Endothelial cell of umbilical vein (primary cell): ENCODE data around the gene CCND2. TPM values are rescaled to one million over a fixed set of nuclear protein-coding genes. Genes with fewer than 3 reads are reported as not detected.

Experiments used
- BruUV-seq: library from RNA; stranded (reverse); fragments of 400-500 nt; replicated peaks from 2 replicates; lab custom pipeline; 2021; lab: Mats Ljungman, UMichigan
- CTCF ChIA-PET: fragments of 300-600, 350-600 bp; sonication (Branson Sonifier 250); formaldehyde crosslinking; loops from one replicate; lab custom pipeline; 2021; ENCODE audit warnings: antibody characterized with exemption, inconsistent platforms; lab: Charles Lee
- POLR2A ChIA-PET: fragments of 300-600, 350-600 bp; sonication (Branson Sonifier 250); formaldehyde crosslinking; loops from one replicate; lab custom pipeline; 2021; ENCODE audit warnings: antibody characterized with exemption, inconsistent platforms; lab: Charles Lee
- DNase-seq: peaks from one replicate; pipeline ENCODE4 v3.0.0-alpha.2; 2011; ENCODE audit warnings: low read depth, low spot score
- FAIRE-seq: peaks from 2 replicates; lab custom pipeline; 2011; peaks lifted over from hg19 to GRCh38; lab: Jason Lieb, UNC
- H2AFZ ChIP-seq: 2 replicates; pipeline ENCODE4 v1.6.0; 2012; ENCODE audit warnings: low read depth, low read length, control low read depth, inconsistent platforms
- H3K27ac ChIP-seq: 2 replicates; pipeline ENCODE4 v1.5.1; 2011; ENCODE audit warnings: low read depth, mild to moderate bottlenecking, control low read depth, low read length, moderate library complexity; ENCODE audit not compliant: insufficient read depth
- H3K27me3 ChIP-seq, 2 experiments: 2 replicates each; pipeline versions ENCODE4 v1.6.0 to v1.6.1; 2011; ENCODE audit warnings: low read length in 2 of 2, mixed read lengths in 1 of 2; ENCODE audit not compliant: control insufficient read depth in 2 of 2, insufficient read depth in 2 of 2
- H3K36me3 ChIP-seq, 2 experiments: 2 replicates in 1 of 2; 3 replicates in 1 of 2; pipeline ENCODE4 v1.5.1; 2011; ENCODE audit warnings: low read length in 2 of 2, mild to moderate bottlenecking in 1 of 2, moderate library complexity in 1 of 2; ENCODE audit not compliant: control insufficient read depth in 2 of 2, insufficient read depth in 2 of 2; ENCODE audit errors: extremely low read depth in 1 of 2
- H3K4me1 ChIP-seq: 3 replicates; pipeline ENCODE4 v1.5.1; 2011; ENCODE audit warnings: mild to moderate bottlenecking, low read length; ENCODE audit not compliant: control insufficient read depth, insufficient read depth; ENCODE audit errors: extremely low read depth
- H3K4me2 ChIP-seq: 2 replicates; pipeline ENCODE4 v1.6.1; 2011; ENCODE audit warnings: low read length, control low read depth, mixed read lengths; ENCODE audit not compliant: insufficient read depth
- H3K4me3 ChIP-seq, 3 experiments: fragments of 200-600 bp in 1 of 3; sonication (generic), shearing (Covaris generic) in 1 of 3; replicated peaks in 1 of 3; 2 replicates each; pipeline ENCODE4 v1.5.1; 2011 to 2016; ENCODE audit warnings: control low read depth in 3 of 3, low read length in 3 of 3, mild to moderate bottlenecking in 2 of 3, inconsistent platforms in 1 of 3, low read depth in 1 of 3, moderate library complexity in 1 of 3; ENCODE audit not compliant: insufficient read depth in 1 of 3
- H3K79me2 ChIP-seq: 2 replicates; pipeline ENCODE4 v1.6.0; 2012; ENCODE audit warnings: low read length, inconsistent platforms; ENCODE audit not compliant: control insufficient read depth, insufficient read depth
- H3K9ac ChIP-seq: replicated peaks from 2 replicates; pipeline ENCODE3; 2011; ENCODE audit warnings: low read length, control low read depth; ENCODE audit not compliant: insufficient read depth; ENCODE audit errors: extremely low read depth
- H3K9me1 ChIP-seq: replicated peaks from 3 replicates; pipeline ENCODE4 v1.6.0; 2011; ENCODE audit warnings: mild to moderate bottlenecking, low read length; ENCODE audit not compliant: control insufficient read depth, insufficient read depth; ENCODE audit errors: extremely low read depth
- H3K9me3 ChIP-seq: replicated peaks from 2 replicates; pipeline ENCODE4 v1.5.1; 2012; ENCODE audit warnings: low read length, inconsistent platforms; ENCODE audit not compliant: control insufficient read depth, insufficient read depth
- H4K20me1 ChIP-seq: replicated peaks from 2 replicates; pipeline ENCODE3; 2011; ENCODE audit warnings: mild to moderate bottlenecking, low read length; ENCODE audit not compliant: control insufficient read depth, insufficient read depth; ENCODE audit errors: extremely low read depth
- CTCF ChIP-seq, 2 donors: IDR thresholded peaks; 1 replicate in 1 of 2; 2 replicates in 1 of 2; pipeline ENCODE4 v1.5.1; 2011; ENCODE audit warnings: low read length in 2 of 2, mild to moderate bottlenecking in 2 of 2, moderate library complexity in 2 of 2, control low read depth in 1 of 2, inconsistent platforms in 1 of 2, low read depth in 1 of 2; ENCODE audit not compliant: insufficient read depth in 1 of 2; ENCODE audit errors: extremely low read depth in 1 of 2
- EZH2 ChIP-seq: IDR thresholded peaks from 2 replicates; pipeline ENCODE4 v1.6.1; 2012; ENCODE audit warnings: borderline replicate concordance, low read depth, mild to moderate bottlenecking, moderate library complexity, low read length, inconsistent platforms; ENCODE audit not compliant: severe bottlenecking
- FOS ChIP-seq: IDR thresholded peaks from 2 replicates; pipeline ENCODE4 v1.6.1; 2011; ENCODE audit warnings: mild to moderate bottlenecking, low read length, moderate library complexity, borderline replicate concordance; ENCODE audit not compliant: insufficient read depth
- GATA2 ChIP-seq: IDR thresholded peaks from 2 replicates; pipeline ENCODE4 v1.7.0; 2011; ENCODE audit warnings: low read depth, mild to moderate bottlenecking, moderate library complexity, mixed read lengths, low read length; ENCODE audit not compliant: insufficient read length, insufficient read depth
- JUN ChIP-seq: IDR thresholded peaks from 2 replicates; pipeline ENCODE4 v1.6.1; 2011; ENCODE audit warnings: borderline replicate concordance, low read depth; ENCODE audit not compliant: insufficient read length, insufficient read depth
- MAX ChIP-seq: IDR thresholded peaks from 2 replicates; pipeline ENCODE4 v1.6.1; 2011; ENCODE audit not compliant: insufficient read depth, insufficient read length
- MYC ChIP-seq: IDR thresholded peaks from one replicate; pipeline ENCODE4 v1.6.1; 2011; ENCODE audit warnings: mild to moderate bottlenecking, low read depth, low read length
- POLR2A ChIP-seq: IDR thresholded peaks from 2 replicates; pipeline ENCODE4 v1.6.1; 2012; ENCODE audit warnings: low read depth, mild to moderate bottlenecking, control low read depth, low read length
- POLR2AphosphoS5 ChIP-seq: IDR thresholded peaks from 2 replicates; pipeline ENCODE4 v1.6.1; 2012; ENCODE audit warnings: low read depth, mild to moderate bottlenecking, control low read depth, low read length, moderate library complexity; ENCODE audit not compliant: insufficient read depth
- dilution Hi-C: fragments of 300-500 bp; cut with MboI; formaldehyde crosslinking; loops from one replicate; pipeline ENCODE4 v1.15.0; 2019; ENCODE audit warnings: low sequenced_read_pairs; ENCODE audit not compliant: extremely low pct_ligation_motif_present
- intact Hi-C: fragments of 100-400 bp; cut with micrococcal nuclease; formaldehyde crosslinking; loops from one replicate; pipeline ENCODE4 v1.10.0; 2022
- polyA plus RNA-seq, 4 experiments: library from polyadenylated mRNA; depleted of rRNA in 3 of 4; stranded (reverse) in 3 of 4; unstranded in 1 of 4; fragments of >200 nt; gene quantifications; 2 replicates each; pipeline versions ENCODE4 v1.2.1 to v1.2.3, GENCODE V29; 2011 to 2012; ENCODE audit warnings: missing spikeins in 1 of 4
- total RNA-seq: library from RNA; stranded (reverse); gene quantifications from 2 replicates; pipeline ENCODE4 v1.2.3, GENCODE V29; 2021

The CCND2 gene
- total and polyA plus RNA-seq, 2 donors (not counting 3 experiments of a cell fraction or from before 2014, with no cell fraction given) = 0.68 to 3.4 TPM

GRCh38 chr12:4266990-4267389, 6.6 kb upstream of the CCND2 start:
- H3K4me2 ChIP-seq = no peak overlapping the region
- dilution Hi-C loops (no loop called here), intact Hi-C loops (no loop called here)
- no peak overlapping the region for H3K9ac ChIP-seq
- no peak overlapping the region for H3K4me3 ChIP-seq
- FAIRE-seq (peak; percentile 57), DNase-seq (no peak)
- peaks cover 31 to 60% of the 10 kb centered on the region in 2 experiments for H3K27me3 ChIP-seq
- H2AFZ ChIP-seq = no peak overlapping the region
- no peaks in the 10 kb centered on the region for H3K79me2 ChIP-seq
- H4K20me1 ChIP-seq = no peaks in the 10 kb centered on the region
- TF ChIP-seq POLR2A (no peak), MYC (no peak), GATA2 (no peak), FOS (no peak), EZH2 (no peak), CTCF (IDR thresholded peaks at IDR 0.05; ENCODE audit: extremely low read depth in 1 of 2, insufficient read depth in 1 of 2, low read depth in 1 of 2, low read length in 2 of 2) (no peak), JUN (no peak), MAX (no peak), POLR2AphosphoS5 (no peak)
- no peak overlapping the region for H3K27ac ChIP-seq
- H3K4me1 ChIP-seq = peaks cover 32% of the 10 kb centered on the region
- no peaks in the 10 kb centered on the region for H3K9me1 ChIP-seq
- no peaks in the 10 kb centered on the region for H3K36me3 ChIP-seq
- POLR2A ChIA-PET = no interaction called here
- BruUV-seq = no TSS peak
- no peaks in the 10 kb centered on the region for H3K9me3 ChIP-seq
- CTCF ChIA-PET = interaction anchor here (3.1 kb wide), 1 partner anchor 10 kb away, joined by 33 read pairs; no protein-coding TSS in a partner anchor
